HepG2 (cell line): Measurements from ENCODE around the gene FCMR. TPM values are rescaled to one million over a fixed set of nuclear protein-coding genes. Genes with fewer than 3 reads are reported as not detected.

ENCODE experiments used
- ATAC-seq: fragments of 200-7000 bp; cut with Tn5 transposase; 3 replicates; pipeline ENCODE4 v1.9.1; 2020; ENCODE audit warnings: mild to moderate bottlenecking, moderate library complexity
- BruUV-seq: library from RNA; stranded (reverse); fragments of 400-500 nt; replicated peaks from 2 replicates; lab custom pipeline; 2021; lab: Mats Ljungman, UMichigan
- CTCF ChIA-PET: fragments of 300-600 bp; formaldehyde crosslinking; extraction: SDS; loops from one replicate; lab custom pipeline; 2021; ENCODE audit warnings: low total read pairs, inconsistent platforms, low intra/inter-chr PET ratio; lab: Yijun Ruan, JAX
- POLR2A ChIA-PET: fragments of 350-600 bp; sonication (Branson Sonifier 250); formaldehyde crosslinking; loops from one replicate; lab custom pipeline; 2020; ENCODE audit warnings: antibody characterized with exemption, inconsistent platforms; lab: Yijun Ruan, JAX
- DNase-seq: peaks from one replicate; pipeline ENCODE4 v3.0.0-alpha.2; 2015; ENCODE audit warnings: low spot score
- FAIRE-seq: peaks from 3 replicates; lab custom pipeline; 2011; peaks lifted over from hg19 to GRCh38; lab: Jason Lieb, UNC
- H2AFZ ChIP-seq: one replicate; pipeline ENCODE4 v1.6.1; 2011; ENCODE audit warnings: low read length, inconsistent platforms
- H3K27ac ChIP-seq: fragments of 300-600 bp; 3 replicates; pipeline ENCODE4 v1.8.0; 2011; ENCODE audit warnings: mixed run types, mild to moderate bottlenecking, mixed read lengths, low read length, inconsistent platforms; ENCODE audit not compliant: insufficient read depth; ENCODE audit errors: extremely low read length
- H3K27me3 ChIP-seq, 2 experiments: fragments of 200-600 bp in 1 of 2; 2 replicates in 1 of 2; 3 replicates in 1 of 2; pipeline versions ENCODE4 v1.6.0 to v1.8.0; 2011; ENCODE audit warnings: low read length in 2 of 2, mild to moderate bottlenecking in 2 of 2, moderate library complexity in 2 of 2, inconsistent platforms in 1 of 2; ENCODE audit not compliant: insufficient read depth in 2 of 2, control insufficient read depth in 1 of 2
- H3K36me3 ChIP-seq, 2 experiments: fragments of 200-600 bp in 1 of 2; replicated peaks in 1 of 2; 2 replicates in 1 of 2; 3 replicates in 1 of 2; pipeline versions ENCODE4 v1.5.1 to v1.8.0; 2011; ENCODE audit warnings: low read length in 2 of 2, inconsistent platforms in 1 of 2; ENCODE audit not compliant: insufficient read depth in 2 of 2, control insufficient read depth in 1 of 2
- H3K4me1 ChIP-seq: 2 replicates; pipeline ENCODE4 v1.5.1; 2012; ENCODE audit warnings: low read length, inconsistent platforms; ENCODE audit not compliant: insufficient read depth
- H3K4me2 ChIP-seq: 2 replicates; pipeline ENCODE4 v1.6.0; 2011; ENCODE audit warnings: low read depth, low read length, inconsistent platforms
- H3K4me3 ChIP-seq, 3 experiments: fragments of 200-600 bp in 1 of 3; sonication (generic), shearing (Covaris generic) in 1 of 3; replicated peaks in 1 of 3; 2 replicates each; pipeline ENCODE4 v1.5.1; 2011 to 2016; ENCODE audit warnings: low read length in 3 of 3, inconsistent platforms in 2 of 3, low read depth in 2 of 3, mild to moderate bottlenecking in 2 of 3, control low read depth in 1 of 3, mixed read lengths in 1 of 3; ENCODE audit not compliant: insufficient read depth in 1 of 3
- H3K79me2 ChIP-seq: one replicate; pipeline ENCODE4 v1.6.1; 2011; ENCODE audit warnings: low read length, inconsistent platforms; ENCODE audit not compliant: insufficient read depth
- H3K9ac ChIP-seq: 2 replicates; pipeline ENCODE4 v1.6.0; 2011; ENCODE audit warnings: mild to moderate bottlenecking, low read depth, low read length, inconsistent platforms; ENCODE audit not compliant: insufficient read depth
- H3K9me3 ChIP-seq: 2 replicates; pipeline ENCODE4 v1.5.1; 2012; ENCODE audit warnings: mild to moderate bottlenecking, low read length
- H4K20me1 ChIP-seq: 2 replicates; pipeline ENCODE4 v1.6.0; 2011; ENCODE audit warnings: inconsistent platforms, mild to moderate bottlenecking, low read length, moderate library complexity; ENCODE audit not compliant: insufficient read depth
- CEBPZ ChIP-seq: IDR thresholded peaks from 2 replicates; pipeline ENCODE4 v1.6.1; 2012; ENCODE audit warnings: low read length, improper control_type of control experiment
- MNT ChIP-seq: fragments of 450-650 bp; IDR thresholded peaks from 2 replicates; pipeline ENCODE4 v1.6.1; 2016
- NFE2 ChIP-seq: sonication (generic); formaldehyde crosslinking; IDR thresholded peaks from 2 replicates; pipeline ENCODE4 v1.4.0; 2020; ENCODE audit warnings: missing genetic modification reagents
- NR1H2 ChIP-seq: sonication (generic); formaldehyde crosslinking; IDR thresholded peaks from 2 replicates; pipeline ENCODE4 v1.8.1; 2022; ENCODE audit warnings: low read depth, missing genetic modification reagents, borderline replicate concordance
- PPARG ChIP-seq: conservative IDR thresholded peaks from 2 replicates; pipeline ENCODE4 v1.6.1; 2016; ENCODE audit warnings: missing biosample characterization, missing genetic modification reagents
- SNAPC5 ChIP-seq: sonication (generic); formaldehyde crosslinking; IDR thresholded peaks from 2 replicates; pipeline ENCODE4 v1.8.1; 2023; ENCODE audit warnings: mild to moderate bottlenecking, missing genetic modification reagents, borderline replicate concordance
- TARDBP ChIP-seq: sonication (generic); formaldehyde crosslinking; IDR thresholded peaks from 2 replicates; pipeline ENCODE4 v1.8.0; 2022; ENCODE audit warnings: mild to moderate bottlenecking, missing genetic modification reagents
- ZEB1 ChIP-seq: IDR thresholded peaks from 2 replicates; pipeline ENCODE4 v1.6.1; 2012; ENCODE audit warnings: mild to moderate bottlenecking, low read depth, inconsistent platforms; ENCODE audit not compliant: insufficient replicate concordance
- ZNF263 ChIP-seq: sonication (generic); formaldehyde crosslinking; IDR thresholded peaks from 2 replicates; pipeline ENCODE4 v1.4.0; 2020; ENCODE audit warnings: missing genetic modification reagents
- ZNF432 ChIP-seq: sonication (generic); formaldehyde crosslinking; IDR thresholded peaks from 2 replicates; pipeline ENCODE4 v1.5.0; 2020; ENCODE audit warnings: missing genetic modification reagents, mild to moderate bottlenecking, borderline replicate concordance
- ZNF580 ChIP-seq: IDR thresholded peaks from 2 replicates; pipeline ENCODE4 v1.6.1; 2016; ENCODE audit warnings: low read depth, borderline replicate concordance
- ZNF770 ChIP-seq: sonication (generic); formaldehyde crosslinking; IDR thresholded peaks from 2 replicates; pipeline ENCODE4 v1.5.0; 2020; ENCODE audit warnings: mild to moderate bottlenecking, missing genetic modification reagents
- WGBS: methylation state at CpG from one replicate; pipeline ENCODE4 v1.1.6; 2017; ENCODE audit warnings: low lambda C conversion rate; 5-methylcytosine and 5-hydroxymethylcytosine counted together
- in situ Hi-C: cut with HindIII; loops from 2 replicates; pipeline ENCODE4 v1.10.0; 2017; ENCODE audit warnings: low pct_unique_long_range_greater_than_20kb; ENCODE audit not compliant: extremely low pct_ligation_motif_present
- intact Hi-C: fragments of 100-400 bp; cut with micrococcal nuclease; formaldehyde crosslinking; loops from one replicate; pipeline ENCODE4 v1.10.0; 2022; ENCODE audit not compliant: unreplicated experiment
- polyA plus RNA-seq, 8 experiments: library from polyadenylated mRNA; depleted of rRNA in 3 of 8; stranded (reverse) in 7 of 8; unstranded in 1 of 8; fragments of >200 nt; fragmentation: Illumina TruSeq in 4 of 8; extraction: Trizol in 4 of 8; gene quantifications; 2 replicates each; pipeline versions ENCODE4 v1.2.1 to v1.2.3, GENCODE V29; 2011 to 2016; ENCODE audit warnings: low read depth in 4 of 8, missing spikeins in 1 of 8, mixed read lengths in 1 of 8; ENCODE audit not compliant: insufficient read depth in 1 of 8
- total RNA-seq, 5 experiments: library from RNA; depleted of rRNA; stranded (reverse); fragments of >200 nt; fragmentation: Illumina TruSeq; extraction: Trizol; gene quantifications; 2 replicates each; pipeline ENCODE4 v1.2.3, GENCODE V29; 2016; ENCODE audit warnings: low read depth in 1 of 5

Gene FCMR
- total and polyA plus RNA-seq, 2 of the 13 experiments (the other 11 are each of a cell fraction or from before 2014, with no cell fraction given), result not detected

- no peak overlapping the region for H2AFZ ChIP-seq
- no peaks in the 10 kb centered on the region for H3K36me3 ChIP-seq
- no peak for FAIRE-seq
- H4K20me1 ChIP-seq, result no peaks in the 10 kb centered on the region
- ChIA-PET POLR2A (no interaction called here), CTCF (no interaction called here)
- H3K27ac ChIP-seq, result no peak overlapping the region
- ATAC-seq, result no peak
- no peak for DNase-seq
- WGBS, result 4% methylated on average over 3 of the region's 3 CpGs
- H3K4me3 ChIP-seq, result no peak overlapping the region
- no peaks in the 10 kb centered on the region for H3K79me2 ChIP-seq
- intact Hi-C loops (no loop called here), in situ Hi-C loops (no loop called here)
- peaks cover 1 to 58% of the 10 kb centered on the region in 2 experiments; a peak in 4 of 5 replicates for H3K27me3 ChIP-seq
- H3K9ac ChIP-seq, result no peak overlapping the region
- no peak overlapping the region for H3K4me2 ChIP-seq
- no peaks in the 10 kb centered on the region for H3K9me3 ChIP-seq
- H3K4me1 ChIP-seq, result no peaks in the 10 kb centered on the region
- no TSS peak for BruUV-seq
- no peak for TF ChIP-seq PPARG
- no peak for TF ChIP-seq MNT
- TF ChIP-seq ZNF432, result no peak
- no peak for TF ChIP-seq ZEB1
- TF ChIP-seq ZNF580 (CRISPR knock-in tag), result no peak
- no peak for TF ChIP-seq TARDBP (CRISPR knock-in tag)
- TF ChIP-seq NR1H2 (CRISPR knock-in tag), result no peak
- TF ChIP-seq NFE2 (CRISPR knock-in tag), result no peak
- no peak for TF ChIP-seq SNAPC5 (CRISPR knock-in tag)
- no peak for TF ChIP-seq ZNF770
- no peak for TF ChIP-seq ZNF263 (CRISPR knock-in tag)
- TF ChIP-seq CEBPZ, result no peak
These were observed 29.3 kb downstream of the FCMR start for GRCh38 chr1:206892351-206892984.
